Adrenal gland (tissue), 12 donors: ENCODE measurements around the gene SHOC2. TPM values are rescaled to one million over a fixed set of nuclear protein-coding genes. Genes with fewer than 3 reads are reported as not detected.

Experiments
- DNase-seq, 7 donors: peaks; one replicate each; pipeline ENCODE4 v3.0.0-alpha.2; 2019 to 2020
- H3K27ac ChIP-seq, 5 donors: fragments of 200-600 bp; sonication (generic) in 4 of 5; 1 replicate in 3 of 5; 2 replicates in 2 of 5; pipeline versions ENCODE4 v1.5.1 to v1.8.0; 2016 to 2020; ENCODE audit warnings: mild to moderate bottlenecking in 1 of 5
- H3K27me3 ChIP-seq: fragments of 200-600 bp; 2 replicates; pipeline ENCODE4 v1.8.0; 2021
- H3K36me3 ChIP-seq, 2 donors: fragments of 200-600 bp; replicated peaks in 1 of 2; 1 replicate in 1 of 2; 2 replicates in 1 of 2; pipeline versions ENCODE4 v1.5.1 to v1.8.0; 2018 to 2022
- H3K4me1 ChIP-seq, 2 donors: fragments of 200-600 bp; replicated peaks in 1 of 2; 1 replicate in 1 of 2; 2 replicates in 1 of 2; pipeline versions ENCODE4 v1.5.1 to v1.8.0; 2018 to 2021
- H3K4me3 ChIP-seq, 4 donors: fragments of 200-600 bp; sonication (generic) in 3 of 4; one replicate each; pipeline ENCODE4 v1.5.1; 2016 to 2018
- H3K9me3 ChIP-seq, 3 donors: fragments of 200-600 bp; sonication (generic) in 1 of 3; replicated peaks in 1 of 3; 1 replicate in 2 of 3; 2 replicates in 1 of 3; pipeline versions ENCODE4 v1.5.1 to v1.8.0; 2016 to 2021
- CTCF ChIP-seq, 6 experiments: fragments of 450-650 bp in 4 of 6; fragments of 200-600 bp in 2 of 6; sonication (generic) in 1 of 6; IDR thresholded peaks; 1 replicate in 5 of 6; 2 replicates in 1 of 6; pipeline versions ENCODE4 v1.5.1 to v1.8.0; 2016 to 2021; ENCODE audit warnings: antibody characterized with exemption in 6 of 6, mild to moderate bottlenecking in 2 of 6, moderate library complexity in 1 of 6
- POLR2A ChIP-seq, 2 donors: fragments of 450-650 bp; IDR thresholded peaks; one replicate each; pipeline ENCODE4 v1.6.1; 2017; ENCODE audit warnings: antibody characterized with exemption in 2 of 2, mild to moderate bottlenecking in 2 of 2, moderate library complexity in 1 of 2
- WGBS, 4 donors: extraction: QIAGEN DNeasy Blood & Tissue Kit in 2 of 4; methylation state at CpG; one replicate each; pipeline versions ENCODE4 v1.1.5 to v1.1.7; 2013 to 2017; 5-methylcytosine and 5-hydroxymethylcytosine counted together
- intact Hi-C, 2 donors: fragments of 100-400 bp; cut with DNase I; formaldehyde crosslinking; loops; one replicate each; pipeline versions ENCODE4 v1.14.1 to v1.15.0; 2022 to 2023
- polyA plus RNA-seq, 3 donors: library from polyadenylated mRNA; stranded (reverse); fragments of 200-250 nt in 2 of 3; fragments of 350-450 nt in 1 of 3; fragmentation: Illumina TruSeq in 1 of 3; extraction: RNeasy Lipid Tissue Mini Kit (QIAGEN cat#74804) in 1 of 3; gene quantifications; one replicate each; pipeline ENCODE4 v1.2.3, GENCODE V29; 2013 to 2014
- total RNA-seq, 9 donors: library from RNA; depleted of rRNA in 4 of 9; stranded (reverse); fragments of >200 nt in 4 of 9; fragments of 120-200 nt in 1 of 9; fragmentation: NEBNext Ultra II Directional in 1 of 9; extraction: Animal tissue kit (Norgen Biotek cat#: 25700) in 1 of 9; gene quantifications; one replicate each; pipeline versions ENCODE4 v1.1.0 to v1.2.4, GENCODE V29; 2013 to 2023
- donor health status: healthy with polysubstance abuse.
- donor health status: Bipolar disorder and iron deficiency.
- donor health status: DM: yes; HTN: yes; CAD: no.
- donor health status: DM: no; HTN: no; CAD: no.
- donor health status: DM: no; HTN: no; CAD: no.
- donor health status: DM: yes; HTN: yes; CAD: no.

SHOC2 gene
- total and polyA plus RNA-seq, 12 donors: 16.4 to 78.2 (median 37.1) TPM

- 90 to 93% (median 92%) methylated on average over 3 of the region's 3 CpGs for WGBS, 4 donors
- intact Hi-C loops: no loop called here
- Histone ChIP-seq H3K36me3 (peaks cover 0 to 52% of the 10 kb centered on the region in 2 donors), H3K27me3 (no peaks in the 10 kb centered on the region), H3K4me3 (no peak overlapping the region), H3K9me3 (no peaks in the 10 kb centered on the region), H3K4me1 (peaks cover 0 to 10% of the 10 kb centered on the region in 2 donors), H3K27ac (no peak overlapping the region)
- no peak for TF ChIP-seq CTCF (IDR thresholded peaks at IDR 0.05)
- DNase-seq: no peak
These were observed 26.7 kb upstream of the SHOC2 start for GRCh38 chr10:110892602-110893288.

GRCh38 chr10:110893559-110894179 lies 25.7 kb upstream of the SHOC2 start:
- Histone ChIP-seq H3K27me3 (no peaks in the 10 kb centered on the region), H3K9me3 (no peaks in the 10 kb centered on the region), H3K4me1 (peaks cover 0 to 10% of the 10 kb centered on the region in 2 donors), H3K4me3 (no peak overlapping the region), H3K27ac (no peak overlapping the region), H3K36me3 (peaks cover 0 to 54% of the 10 kb centered on the region in 2 donors)
- TF ChIP-seq CTCF (IDR thresholded peaks at IDR 0.05) (peak; percentile 39 to 73 (median 62)), POLR2A (IDR thresholded peaks at IDR 0.05) (no peak)
- 24 to 30% (median 26%) methylated on average over 4 of the region's 4 CpGs for WGBS, 4 donors
- DNase-seq: no peak
- intact Hi-C loops: no loop called here

- TF ChIP-seq POLR2A (IDR thresholded peaks at IDR 0.05) (no peak), CTCF (IDR thresholded peaks at IDR 0.05) (no peak)
- no peak for DNase-seq
- intact Hi-C loops: loop anchor here in 1 of 2 donors (5.0 kb wide), 2 partner anchors 95 to 150 kb away; no protein-coding TSS in a partner anchor
- Histone ChIP-seq H3K4me3 (no peak overlapping the region), H3K9me3 (no peaks in the 10 kb centered on the region), H3K36me3 (peaks cover 0 to 48% of the 10 kb centered on the region in 2 donors), H3K4me1 (peaks cover 0 to 14% of the 10 kb centered on the region in 2 donors), H3K27me3 (no peaks in the 10 kb centered on the region), H3K27ac (no peak overlapping the region)
- WGBS, 4 donors: 82 to 95% (median 88%) methylated on average over 1 of the region's 1 CpG
These were observed 22.2 kb upstream of the SHOC2 start for GRCh38 chr10:110897184-110897583.

GRCh38 chr10:110898391-110898790 lies 21.0 kb upstream of the SHOC2 start:
- intact Hi-C loops: loop anchor here in 1 of 2 donors (5.0 kb wide), 2 partner anchors 96 to 151 kb away; no protein-coding TSS in a partner anchor
- TF ChIP-seq POLR2A (IDR thresholded peaks at IDR 0.05) (no peak), CTCF (IDR thresholded peaks at IDR 0.05) (no peak)
- Histone ChIP-seq H3K27ac (peak overlapping the region in 1 of 5 donors; percentile 3), H3K36me3 (peaks cover 0 to 43% of the 10 kb centered on the region in 2 donors), H3K4me3 (no peak overlapping the region), H3K9me3 (no peaks in the 10 kb centered on the region), H3K4me1 (peaks cover 0 to 11% of the 10 kb centered on the region in 2 donors), H3K27me3 (no peaks in the 10 kb centered on the region)
- no peak for DNase-seq
